OCI-LY3 (cell line): ENCODE data around the gene ZC3H18.

ENCODE experiments used
- H2AFZ ChIP-seq: fragments of 200-600, 300-600 bp; shearing (Covaris generic); 2 replicates; pipeline ENCODE4 v1.6.0; 2014; ENCODE audit warnings: antibody characterized with exemption, low read depth, low read length
- H3K27ac ChIP-seq: fragments of 200-600, 300-600 bp; sonication (generic); 2 replicates; pipeline ENCODE4 v1.5.1; 2014; ENCODE audit warnings: mild to moderate bottlenecking, low read length, moderate library complexity, mixed read lengths
- H3K27me3 ChIP-seq: fragments of 200-600, 300-600 bp; sonication (generic); 2 replicates; pipeline ENCODE4 v1.6.1; 2014; ENCODE audit warnings: low read depth, low read length, mixed read lengths
- H3K36me3 ChIP-seq: fragments of 200-600, 300-600 bp; sonication (generic); replicated peaks from 2 replicates; pipeline ENCODE3; 2014; ENCODE audit warnings: low read depth, low read length, mixed read lengths
- H3K4me1 ChIP-seq: fragments of 300-600, 200-600 bp; sonication (generic); 2 replicates; pipeline ENCODE4 v1.6.1; 2014; ENCODE audit warnings: low read length, mixed read lengths
- H3K4me2 ChIP-seq: fragments of 200-600, 300-600 bp; sonication (generic); 2 replicates; pipeline ENCODE4 v1.6.1; 2014; ENCODE audit warnings: low read length, mixed read lengths
- H3K4me3 ChIP-seq: fragments of 300-600, 200-600 bp; sonication (generic); 2 replicates; pipeline ENCODE4 v1.5.1; 2014; ENCODE audit warnings: antibody characterized with exemption, mild to moderate bottlenecking, low read length, moderate library complexity
- H3K79me2 ChIP-seq: fragments of 300-600, 200-600 bp; shearing (Covaris generic); 2 replicates; pipeline ENCODE4 v1.6.1; 2014; ENCODE audit warnings: mild to moderate bottlenecking, low read length, mixed read lengths
- H3K9ac ChIP-seq: fragments of 300-600, 200-600 bp; shearing (Covaris generic); 2 replicates; pipeline ENCODE4 v1.6.0; 2014; ENCODE audit warnings: mild to moderate bottlenecking, low read length, moderate library complexity
- H3K9me3 ChIP-seq: fragments of 200-600, 300-600 bp; shearing (Covaris generic); 2 replicates; pipeline ENCODE4 v1.6.1; 2014; ENCODE audit warnings: low read length, mixed read lengths; ENCODE audit not compliant: insufficient read depth
- H4K20me1 ChIP-seq: fragments of 200-600, 300-600 bp; sonication (generic); 2 replicates; pipeline ENCODE4 v1.6.1; 2016; ENCODE audit warnings: low read length, mixed read lengths; ENCODE audit not compliant: insufficient read depth
- EZH2phosphoT487 ChIP-seq: fragments of 200-600 bp; shearing (Covaris generic); IDR thresholded peaks from 2 replicates; pipeline ENCODE4 v1.6.1; 2018; ENCODE audit warnings: antibody characterized with exemption, mixed run types, low read depth
- TF ChIP-seq, protein P1 (sequence below): fragments of 200-600, 300-600 bp; sonication (generic); IDR thresholded peaks from 2 replicates; pipeline ENCODE4 v1.5.1; 2014; ENCODE audit warnings: antibody characterized with exemption, low read length, low read depth

ZC3H18 gene

DNA sequence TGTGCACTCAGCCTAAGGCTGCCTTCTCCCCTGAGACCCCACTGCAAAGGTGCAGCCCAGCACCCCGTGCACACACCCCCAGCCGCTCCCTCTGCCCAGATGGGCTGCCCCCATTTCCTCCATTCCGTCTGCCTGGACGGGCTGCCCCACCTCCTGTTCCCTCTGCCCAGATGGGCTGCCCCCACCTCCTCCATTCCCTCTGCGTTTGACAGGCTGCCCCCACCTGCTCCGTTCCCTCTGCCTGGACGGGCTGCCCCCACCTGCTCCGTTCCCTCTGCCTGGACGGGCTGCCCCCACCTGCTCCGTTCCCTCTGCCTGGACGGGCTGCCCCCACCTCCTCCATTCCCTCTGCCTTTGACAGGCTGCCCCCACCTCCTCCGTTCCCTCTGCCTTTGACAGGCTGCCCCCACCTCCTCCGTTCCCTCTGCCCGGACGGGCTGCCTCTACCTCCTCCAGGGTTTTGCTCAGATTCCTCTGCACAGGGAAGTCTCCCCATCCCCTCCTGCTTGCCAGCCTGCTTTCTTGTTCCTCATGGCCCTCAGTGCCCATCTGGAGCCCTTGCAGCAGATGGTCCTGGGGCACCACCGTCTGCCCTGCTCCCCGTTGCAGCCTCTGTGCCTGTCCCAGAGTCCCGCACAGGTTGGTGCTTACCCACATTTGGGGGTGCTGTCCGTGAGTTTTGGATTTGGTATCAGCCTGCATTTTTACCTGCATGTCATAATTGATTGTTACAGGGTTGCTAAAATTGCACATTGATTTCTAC lies 44.8 kb downstream of the ZC3H18 start:
- Histone ChIP-seq H3K27ac (no peak overlapping the region), H2AFZ (no peak overlapping the region), H4K20me1 (peaks cover 24% of the 10 kb centered on the region), H3K4me3 (no peak overlapping the region), H3K36me3 (peaks cover 33% of the 10 kb centered on the region), H3K9me3 (no peaks in the 10 kb centered on the region), H3K9ac (no peak overlapping the region), H3K4me1 (no peaks in the 10 kb centered on the region), H3K4me2 (no peak overlapping the region), H3K79me2 (peaks cover 23% of the 10 kb centered on the region; the same call in 1 of the 2 replicates), H3K27me3 (no peaks in the 10 kb centered on the region)
- TF ChIP-seq, protein P1, sequence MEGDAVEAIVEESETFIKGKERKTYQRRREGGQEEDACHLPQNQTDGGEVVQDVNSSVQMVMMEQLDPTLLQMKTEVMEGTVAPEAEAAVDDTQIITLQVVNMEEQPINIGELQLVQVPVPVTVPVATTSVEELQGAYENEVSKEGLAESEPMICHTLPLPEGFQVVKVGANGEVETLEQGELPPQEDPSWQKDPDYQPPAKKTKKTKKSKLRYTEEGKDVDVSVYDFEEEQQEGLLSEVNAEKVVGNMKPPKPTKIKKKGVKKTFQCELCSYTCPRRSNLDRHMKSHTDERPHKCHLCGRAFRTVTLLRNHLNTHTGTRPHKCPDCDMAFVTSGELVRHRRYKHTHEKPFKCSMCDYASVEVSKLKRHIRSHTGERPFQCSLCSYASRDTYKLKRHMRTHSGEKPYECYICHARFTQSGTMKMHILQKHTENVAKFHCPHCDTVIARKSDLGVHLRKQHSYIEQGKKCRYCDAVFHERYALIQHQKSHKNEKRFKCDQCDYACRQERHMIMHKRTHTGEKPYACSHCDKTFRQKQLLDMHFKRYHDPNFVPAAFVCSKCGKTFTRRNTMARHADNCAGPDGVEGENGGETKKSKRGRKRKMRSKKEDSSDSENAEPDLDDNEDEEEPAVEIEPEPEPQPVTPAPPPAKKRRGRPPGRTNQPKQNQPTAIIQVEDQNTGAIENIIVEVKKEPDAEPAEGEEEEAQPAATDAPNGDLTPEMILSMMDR: no peak
- no peak for TF ChIP-seq EZH2phosphoT487

- Histone ChIP-seq H3K36me3 (peaks cover 23% of the 10 kb centered on the region), H3K27me3 (no peaks in the 10 kb centered on the region), H3K4me2 (no peak overlapping the region), H3K9ac (no peak overlapping the region), H3K4me1 (no peaks in the 10 kb centered on the region), H4K20me1 (peaks cover 24% of the 10 kb centered on the region), H3K9me3 (no peaks in the 10 kb centered on the region), H3K27ac (no peak overlapping the region), H3K79me2 (peaks cover 23% of the 10 kb centered on the region; the same call in 1 of the 2 replicates), H3K4me3 (no peak overlapping the region), H2AFZ (no peak overlapping the region)
- no peak for TF ChIP-seq EZH2phosphoT487
- TF ChIP-seq, protein P1: no peak
Measured at GRCh38 chr16:88616320-88616719, 46.1 kb downstream of the ZC3H18 start.

DNA sequence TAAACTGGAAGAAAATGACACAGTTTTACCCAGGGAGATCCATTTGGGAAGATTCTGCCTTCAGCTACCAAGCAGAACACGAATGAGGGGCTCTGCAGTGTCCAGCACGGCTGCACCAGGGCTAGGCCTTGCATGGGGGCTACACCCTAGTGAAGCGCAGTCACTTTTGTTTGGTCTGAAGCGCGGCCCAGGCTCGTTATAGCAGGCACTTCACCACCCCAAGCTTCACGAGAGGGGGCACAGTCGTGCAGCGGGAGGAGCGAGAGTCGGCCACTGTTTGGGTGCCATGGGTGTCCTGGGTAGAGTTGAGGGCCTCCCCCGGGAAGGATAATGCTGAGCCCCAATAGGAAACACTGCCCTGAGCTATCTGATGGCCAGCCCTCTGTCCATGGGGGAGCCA lies 46.5 kb downstream of the ZC3H18 start:
- Histone ChIP-seq H2AFZ (no peak overlapping the region), H3K9me3 (no peaks in the 10 kb centered on the region), H3K9ac (no peak overlapping the region), H3K27ac (no peak overlapping the region), H4K20me1 (peaks cover 24% of the 10 kb centered on the region), H3K79me2 (peaks cover 23% of the 10 kb centered on the region; the same call in 1 of the 2 replicates), H3K4me3 (no peak overlapping the region), H3K4me2 (no peak overlapping the region), H3K27me3 (no peaks in the 10 kb centered on the region), H3K36me3 (peaks cover 20% of the 10 kb centered on the region), H3K4me1 (no peaks in the 10 kb centered on the region)
- TF ChIP-seq, protein P1: no peak
- no peak for TF ChIP-seq EZH2phosphoT487

DNA sequence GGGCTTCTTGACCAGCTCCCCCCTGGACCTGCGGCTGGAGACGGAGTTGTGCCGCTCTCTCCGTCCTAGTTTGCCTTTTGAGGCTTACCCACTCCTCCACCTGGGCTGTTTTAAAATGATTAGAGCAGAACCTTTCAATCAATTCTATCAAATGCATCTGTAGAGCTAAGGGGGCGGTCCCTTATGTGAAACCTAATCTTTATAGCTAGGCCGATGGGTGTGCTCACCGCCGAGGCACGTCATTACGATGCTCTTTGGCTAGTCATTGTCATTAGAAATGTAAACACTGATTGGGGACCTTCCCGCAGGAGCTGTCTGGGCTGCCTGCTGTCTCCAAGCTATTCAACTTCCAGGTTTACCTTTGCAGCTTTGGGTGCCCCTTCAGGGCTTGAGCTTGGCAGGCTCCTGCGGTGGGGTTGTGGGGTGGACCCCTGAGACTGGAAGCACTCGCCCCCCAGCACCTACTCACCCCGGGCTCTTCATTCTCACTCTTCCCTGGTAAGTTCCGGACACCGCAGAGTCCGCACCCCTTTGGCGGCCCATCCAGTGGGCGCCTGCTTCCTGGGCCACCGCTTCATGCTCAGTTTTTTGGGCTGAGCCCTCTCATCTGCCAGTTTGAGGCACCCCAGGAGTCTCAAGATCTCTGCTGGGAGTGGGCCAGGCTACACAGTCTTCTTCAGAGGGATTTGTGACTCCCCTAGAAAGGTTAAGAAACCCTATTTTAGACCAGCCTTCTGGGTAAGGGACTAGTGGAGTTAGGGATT lies 47.2 kb downstream of the ZC3H18 start:
- no peak for TF ChIP-seq EZH2phosphoT487
- TF ChIP-seq, protein P1: no peak
- no peak overlapping the region for H3K9ac ChIP-seq
- peaks cover 20% of the 10 kb centered on the region for H3K36me3 ChIP-seq
- H3K27me3 ChIP-seq: no peaks in the 10 kb centered on the region
- peaks cover 24% of the 10 kb centered on the region for H4K20me1 ChIP-seq
- H3K27ac ChIP-seq: no peak overlapping the region
- H3K79me2 ChIP-seq: peaks cover 23% of the 10 kb centered on the region; the same call in 1 of the 2 replicates
- no peak overlapping the region for H3K4me3 ChIP-seq
- no peaks in the 10 kb centered on the region for H3K4me1 ChIP-seq
- H3K9me3 ChIP-seq: no peaks in the 10 kb centered on the region
- no peak overlapping the region for H2AFZ ChIP-seq
- H3K4me2 ChIP-seq: no peak overlapping the region
